ENCODE data around the gene KCNK3.

DNA sequence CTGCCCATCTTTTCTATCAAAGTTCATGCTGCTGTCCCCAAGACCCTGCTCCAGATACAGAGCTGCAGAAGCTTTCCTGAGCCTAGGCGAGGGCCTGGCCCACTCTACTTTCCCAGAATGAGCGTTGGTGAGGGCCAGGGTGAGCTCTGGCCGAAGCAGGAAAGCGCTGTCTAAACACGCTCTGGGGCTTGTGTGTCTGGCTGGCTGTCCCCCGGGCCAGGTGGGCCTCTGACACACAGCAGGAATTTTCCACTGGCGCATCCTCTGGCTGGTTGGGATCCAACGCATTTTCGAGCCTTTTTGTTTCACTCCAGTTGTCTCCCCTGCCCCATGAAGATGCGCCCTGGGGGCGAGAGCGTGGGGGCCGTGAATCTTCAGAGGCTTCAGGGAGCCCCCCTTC, 17.8 kb upstream of the KCNK3 start:
- TF ChIP-seq, protein P1, sequence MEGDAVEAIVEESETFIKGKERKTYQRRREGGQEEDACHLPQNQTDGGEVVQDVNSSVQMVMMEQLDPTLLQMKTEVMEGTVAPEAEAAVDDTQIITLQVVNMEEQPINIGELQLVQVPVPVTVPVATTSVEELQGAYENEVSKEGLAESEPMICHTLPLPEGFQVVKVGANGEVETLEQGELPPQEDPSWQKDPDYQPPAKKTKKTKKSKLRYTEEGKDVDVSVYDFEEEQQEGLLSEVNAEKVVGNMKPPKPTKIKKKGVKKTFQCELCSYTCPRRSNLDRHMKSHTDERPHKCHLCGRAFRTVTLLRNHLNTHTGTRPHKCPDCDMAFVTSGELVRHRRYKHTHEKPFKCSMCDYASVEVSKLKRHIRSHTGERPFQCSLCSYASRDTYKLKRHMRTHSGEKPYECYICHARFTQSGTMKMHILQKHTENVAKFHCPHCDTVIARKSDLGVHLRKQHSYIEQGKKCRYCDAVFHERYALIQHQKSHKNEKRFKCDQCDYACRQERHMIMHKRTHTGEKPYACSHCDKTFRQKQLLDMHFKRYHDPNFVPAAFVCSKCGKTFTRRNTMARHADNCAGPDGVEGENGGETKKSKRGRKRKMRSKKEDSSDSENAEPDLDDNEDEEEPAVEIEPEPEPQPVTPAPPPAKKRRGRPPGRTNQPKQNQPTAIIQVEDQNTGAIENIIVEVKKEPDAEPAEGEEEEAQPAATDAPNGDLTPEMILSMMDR (IDR thresholded peaks at IDR 0.05), result no peak
- TF ChIP-seq POLR2A (IDR thresholded peaks at IDR 0.05), result no peak

Measured in thyroid gland (tissue), 4 donors.